ENCODE results near the gene ITPKB. TPM values are rescaled to one million over a fixed set of nuclear protein-coding genes. Genes with fewer than 3 reads are reported as not detected.
"Not testable (repeated sequence)": the region's sequence is repeated elsewhere in the genome, so short reads cannot be mapped to it uniquely, and the experiment has no call there.

Gene ITPKB
- total RNA-seq, 2 experiments from 2014 or later = 30.7 to 30.8 TPM

DNA sequence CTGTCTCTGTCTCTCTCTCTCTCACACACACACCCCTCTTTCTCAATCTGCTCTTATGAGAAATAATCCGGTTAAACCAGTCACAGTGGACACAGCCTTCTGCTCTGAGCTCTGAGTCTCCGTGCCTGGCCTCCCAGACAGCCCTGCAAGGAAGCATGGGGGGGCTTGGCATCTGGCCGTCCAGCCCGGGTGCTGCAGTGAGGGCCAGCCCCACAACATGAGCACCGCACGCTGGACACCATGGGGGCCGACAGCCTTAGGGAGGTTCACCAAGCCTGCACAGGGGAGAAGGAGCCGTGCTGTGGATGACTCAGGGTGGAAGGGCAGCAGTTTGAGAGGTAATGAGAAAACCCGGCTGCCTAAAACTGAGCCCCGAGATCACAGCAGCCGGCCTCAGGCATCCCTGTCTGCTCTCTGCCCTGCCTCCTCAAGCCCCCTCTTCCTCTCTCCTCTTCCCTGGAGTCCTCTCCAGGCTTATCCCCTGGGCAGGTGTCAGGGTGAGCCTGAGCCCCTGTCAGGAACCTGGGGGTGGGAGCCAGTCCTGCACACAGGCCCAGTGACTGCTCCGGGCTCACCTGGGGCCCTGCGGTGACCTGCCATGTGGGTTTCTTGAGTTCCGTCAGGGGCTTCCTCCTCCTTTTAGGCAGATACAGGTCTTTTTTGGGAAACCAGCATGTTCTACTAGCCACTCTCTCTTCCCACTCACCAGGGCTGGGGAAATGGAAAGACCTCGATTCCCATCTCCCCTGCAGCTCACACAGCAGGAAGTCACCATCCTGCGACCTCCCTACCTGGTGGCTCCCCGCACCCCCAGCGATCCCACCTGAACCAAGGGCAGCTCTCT, 92.8 kb downstream of the ITPKB start:
- Mint-ChIP-seq H3K9me3 (no peaks in the 10 kb centered on the region), H3K27ac (peak overlapping the region; percentile 85), H3K36me3 (peaks cover 27% of the 10 kb centered on the region), H3K27me3 (no peaks in the 10 kb centered on the region), H3K4me3 (peak overlapping the region; percentile 40), H3K4me1 (peaks cover 62% of the 10 kb centered on the region)
- DNase-seq = no peak

DNA sequence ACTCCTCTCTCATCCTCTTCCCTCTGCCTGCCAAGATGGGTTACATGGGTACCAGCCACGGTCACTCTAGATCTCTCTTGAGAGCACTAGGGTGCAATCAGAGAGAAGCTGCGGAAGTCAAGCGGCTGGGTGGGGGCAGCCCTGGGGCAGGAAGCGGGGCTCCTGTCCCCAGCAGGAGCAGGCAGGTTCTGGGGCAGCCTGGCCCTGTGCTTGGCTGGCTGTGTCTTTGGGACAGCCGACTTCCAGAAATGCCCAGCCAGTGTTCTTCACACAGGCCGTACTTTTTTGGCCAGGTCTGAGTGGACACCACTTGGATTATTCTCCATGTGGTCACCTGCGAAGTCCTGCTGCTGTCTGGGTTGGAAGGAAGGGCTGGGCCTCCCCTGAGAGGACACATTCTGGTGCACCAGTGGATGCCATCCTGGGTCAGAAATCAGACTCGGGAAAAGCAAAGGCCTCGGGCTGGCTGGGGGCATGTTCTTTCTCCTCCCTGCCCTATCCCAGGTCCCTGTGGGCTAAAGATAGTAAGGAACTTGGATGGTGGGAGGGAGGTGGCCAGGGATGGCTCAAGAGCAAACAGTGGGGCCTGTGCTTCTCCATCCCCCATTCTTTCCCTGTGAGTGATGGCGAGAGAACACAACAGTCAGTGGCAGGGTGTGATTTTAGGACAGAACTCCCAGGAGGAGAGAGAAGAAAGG, 93.7 kb downstream of the ITPKB start:
- peaks cover 28% of the 10 kb centered on the region for H3K36me3 Mint-ChIP-seq
- H3K4me3 Mint-ChIP-seq = no peak overlapping the region
- DNase-seq = no peak

DNA sequence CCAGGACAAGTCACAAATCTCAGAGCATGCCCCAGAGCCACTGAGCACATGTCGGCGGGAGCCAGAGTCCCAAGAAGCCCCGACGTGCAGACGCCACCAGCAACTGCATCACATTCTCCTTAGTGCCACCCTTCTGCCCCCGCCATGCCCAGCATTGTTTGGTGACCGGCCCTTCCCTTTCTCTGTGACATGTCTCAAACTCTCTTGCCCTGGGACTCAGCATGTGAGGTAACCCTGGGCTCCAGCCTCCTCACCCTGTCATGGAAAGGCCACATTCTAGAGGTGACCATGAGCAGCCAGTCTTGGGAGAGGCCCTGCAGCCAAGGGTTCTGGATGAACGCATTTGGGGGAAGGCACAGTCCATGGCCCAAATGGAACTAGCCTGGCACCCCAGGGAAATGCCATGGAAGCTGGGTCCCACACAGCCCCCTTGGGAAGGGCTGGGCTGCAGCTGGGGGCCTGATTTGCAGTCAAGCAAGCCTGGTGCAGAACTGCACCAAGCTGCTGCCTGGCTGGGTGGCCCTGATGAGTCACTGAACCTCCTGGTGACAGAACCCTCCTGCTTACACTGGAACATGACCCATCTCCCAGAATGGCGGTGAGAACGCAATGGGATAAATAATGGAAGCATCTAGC, 94.4 kb downstream of the ITPKB start:
- DNase-seq = no peak
- peaks cover 28% of the 10 kb centered on the region for H3K36me3 Mint-ChIP-seq
- H3K27me3 Mint-ChIP-seq = no peaks in the 10 kb centered on the region
- H3K9me3 Mint-ChIP-seq = no peaks in the 10 kb centered on the region
- peaks cover 62% of the 10 kb centered on the region for H3K4me1 Mint-ChIP-seq
- H3K4me3 Mint-ChIP-seq = peak overlapping the region; percentile 42
- peak overlapping the region; percentile 95 for H3K27ac Mint-ChIP-seq

More for the DNA sequence above, 93.7 kb downstream of the ITPKB start:
- Mint-ChIP-seq H3K27ac (peak overlapping the region; percentile 95), H3K9me3 (no peaks in the 10 kb centered on the region), H3K4me1 (peaks cover 62% of the 10 kb centered on the region), H3K27me3 (no peaks in the 10 kb centered on the region)

DNA sequence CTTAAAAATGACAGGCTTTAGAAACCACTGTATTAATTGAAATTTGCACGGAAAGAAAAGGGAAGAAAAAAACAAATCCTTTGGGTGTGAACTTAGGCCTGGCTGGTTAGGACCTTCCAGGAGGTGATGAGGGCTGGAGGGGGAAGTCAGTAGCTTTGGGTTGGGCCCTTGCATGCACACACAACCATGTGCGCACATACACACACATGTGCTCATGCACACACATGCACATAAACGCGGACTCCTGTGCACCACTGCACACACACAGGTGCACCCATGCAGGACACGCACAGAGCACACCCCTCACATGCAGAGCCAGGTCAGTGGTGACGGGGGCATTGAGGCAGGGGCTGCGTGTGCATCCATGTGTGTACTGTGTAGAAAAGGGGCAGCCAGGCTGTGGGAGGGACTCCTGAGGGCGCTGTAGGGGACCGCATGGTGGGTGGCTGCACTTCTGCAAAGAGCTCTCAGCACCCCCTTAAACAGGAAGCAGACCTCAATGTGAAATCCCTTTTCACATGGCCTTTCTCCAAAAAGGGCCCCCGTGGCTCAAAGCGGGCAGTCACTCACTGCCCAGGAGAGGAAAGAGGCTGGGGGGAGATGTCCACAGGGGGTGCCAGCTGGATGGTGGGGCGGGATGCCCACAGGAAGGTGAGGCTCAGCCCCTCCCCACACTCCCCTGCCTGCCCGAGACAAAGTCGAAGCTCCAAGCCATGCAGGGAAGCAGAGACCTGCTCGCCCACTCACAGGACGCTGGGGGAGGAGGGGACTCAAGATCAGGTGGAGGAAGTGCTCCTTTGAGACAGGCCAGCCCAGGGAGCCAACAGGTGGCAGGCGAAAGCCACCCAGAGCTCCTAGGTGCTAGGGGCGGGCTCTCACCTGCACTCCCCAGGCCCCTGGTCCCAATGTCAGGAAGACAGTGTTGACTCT, 95.2 kb downstream of the ITPKB start:
- H3K27me3 Mint-ChIP-seq = no peaks in the 10 kb centered on the region
- H3K4me3 Mint-ChIP-seq = peak overlapping the region; percentile 57
- H3K27ac Mint-ChIP-seq = peak overlapping the region; percentile 95
- H3K4me1 Mint-ChIP-seq = peaks cover 55% of the 10 kb centered on the region
- no peaks in the 10 kb centered on the region for H3K9me3 Mint-ChIP-seq
- peaks cover 23% of the 10 kb centered on the region for H3K36me3 Mint-ChIP-seq
- DNase-seq = peak; percentile 70

DNA sequence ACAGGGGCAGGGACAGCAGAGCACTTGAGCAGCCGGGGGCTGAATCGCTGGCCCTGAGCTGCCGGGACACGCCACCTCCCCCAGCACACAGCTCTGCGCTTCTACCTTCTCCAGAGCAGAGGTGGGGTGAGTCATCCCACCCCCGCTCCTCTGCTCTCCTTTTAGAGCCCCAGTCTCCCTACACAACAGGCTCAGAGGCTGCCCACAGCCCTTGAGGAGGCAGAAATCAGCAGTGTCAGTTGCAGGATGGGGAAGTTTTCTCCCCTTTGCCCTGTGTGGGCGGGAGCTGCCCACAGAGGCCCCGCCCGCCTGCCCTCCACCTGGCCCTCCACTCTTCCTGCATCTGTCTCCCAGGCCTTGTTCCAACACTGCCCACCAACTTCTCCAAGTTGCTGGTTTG, 95.9 kb downstream of the ITPKB start:
- H3K27me3 Mint-ChIP-seq = no peaks in the 10 kb centered on the region
- peaks cover 19% of the 10 kb centered on the region for H3K36me3 Mint-ChIP-seq
- H3K4me3 Mint-ChIP-seq = peak overlapping the region; percentile 57
- peak; percentile 85 for DNase-seq
- H3K27ac Mint-ChIP-seq = peak overlapping the region; percentile 95
- no peaks in the 10 kb centered on the region for H3K9me3 Mint-ChIP-seq
- H3K4me1 Mint-ChIP-seq = peaks cover 51% of the 10 kb centered on the region

DNA sequence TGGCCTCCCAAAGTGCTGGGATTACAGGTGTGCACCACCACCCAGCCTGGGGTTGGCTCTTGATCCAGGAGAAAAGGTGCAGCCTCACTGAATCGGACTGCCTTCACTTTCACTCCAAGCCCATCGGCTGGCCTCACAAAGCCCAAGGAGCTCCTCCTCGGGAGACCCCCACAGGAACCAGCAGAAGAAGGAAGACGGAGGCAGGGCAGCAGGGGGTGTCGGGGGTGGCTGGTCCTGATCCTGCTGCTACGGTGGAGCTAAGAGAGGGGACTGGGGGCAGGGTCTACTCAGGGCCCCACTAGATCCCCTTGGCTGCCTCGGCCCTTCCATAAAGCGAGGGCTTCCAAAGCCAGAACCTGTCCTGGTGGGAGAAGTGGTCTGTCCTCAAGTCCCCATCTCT, 96.7 kb downstream of the ITPKB start:
- Mint-ChIP-seq H3K27ac (peak overlapping the region; percentile 95), H3K4me1 (peaks cover 48% of the 10 kb centered on the region), H3K9me3 (no peaks in the 10 kb centered on the region), H3K36me3 (peaks cover 17% of the 10 kb centered on the region), H3K27me3 (no peaks in the 10 kb centered on the region), H3K4me3 (no peak overlapping the region)
- DNase-seq = no peak

DNA sequence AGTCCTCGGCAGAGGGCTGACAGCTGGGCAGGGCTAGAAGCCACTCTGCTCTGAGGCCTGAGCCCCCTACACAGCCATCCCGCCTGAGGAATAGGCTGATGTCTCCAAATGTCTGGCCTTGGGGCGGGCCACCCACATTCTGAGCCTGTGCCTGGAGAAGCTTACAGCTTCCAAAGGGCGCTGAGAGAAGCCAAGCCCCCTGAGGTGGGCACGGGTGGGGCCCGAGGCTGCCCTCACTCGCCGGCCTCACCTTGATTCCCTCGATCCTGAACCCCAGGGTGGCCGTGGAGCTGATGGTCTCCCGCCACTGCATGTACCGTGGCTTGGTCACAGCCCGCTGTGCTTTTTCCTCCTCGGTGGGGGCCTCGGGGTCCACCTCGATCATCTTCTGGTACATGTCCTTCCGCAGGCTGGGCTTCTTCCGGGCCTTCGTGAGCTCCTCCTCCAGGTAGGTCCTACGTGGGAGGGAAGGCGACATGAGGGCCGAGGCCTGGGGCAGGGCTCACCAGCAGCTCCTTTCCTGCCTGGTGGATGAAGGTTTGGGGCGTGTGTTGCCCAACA, 97.3 kb downstream of the ITPKB start:
- DNase-seq = no peak
- Mint-ChIP-seq H3K4me1 (peaks cover 43% of the 10 kb centered on the region), H3K27me3 (no peaks in the 10 kb centered on the region), H3K4me3 (no peak overlapping the region), H3K9me3 (no peaks in the 10 kb centered on the region), H3K27ac (no peak overlapping the region), H3K36me3 (peaks cover 14% of the 10 kb centered on the region)

DNA sequence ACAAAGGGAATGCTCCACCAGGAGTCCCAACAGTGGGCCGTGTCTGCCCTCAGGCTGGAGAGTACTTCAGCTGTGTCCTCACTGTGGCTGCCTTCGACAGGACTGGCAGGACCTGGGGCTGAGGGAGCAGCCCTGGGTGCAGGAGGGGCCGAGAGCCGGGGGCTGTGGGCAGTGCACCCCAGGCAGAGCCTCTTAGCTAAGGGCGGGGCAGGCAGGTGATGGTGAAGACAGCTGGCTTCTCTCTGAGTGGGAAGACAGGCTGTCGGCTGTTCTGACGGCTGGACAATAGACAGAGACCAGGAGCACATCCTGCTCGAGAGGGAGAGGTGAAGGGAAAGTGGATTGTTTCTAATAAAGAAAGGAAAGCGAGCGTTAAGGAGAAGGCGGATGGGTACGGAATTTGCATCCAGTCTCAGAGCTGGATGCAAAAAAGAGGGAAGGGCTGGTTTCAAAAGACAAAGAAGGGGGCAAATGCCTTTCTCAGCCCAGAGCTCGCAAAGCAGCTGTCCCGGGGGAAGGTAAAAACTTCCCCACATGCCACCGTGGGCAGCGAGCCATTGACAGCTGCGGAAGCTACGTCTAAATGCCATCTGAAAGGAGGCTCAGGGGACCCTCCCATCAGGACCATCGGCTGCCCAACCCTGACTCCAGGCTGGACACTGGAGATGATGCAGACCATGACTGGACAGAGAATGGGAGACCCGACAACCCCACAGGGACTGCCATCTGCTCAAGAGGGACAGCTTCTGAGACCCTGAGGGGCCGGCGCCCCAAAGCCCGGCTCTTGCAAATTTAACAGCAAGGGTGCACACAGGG, 98.6 kb downstream of the ITPKB start:
- Mint-ChIP-seq H3K36me3 (peaks cover 8% of the 10 kb centered on the region), H3K4me3 (no peak overlapping the region), H3K4me1 (peaks cover 39% of the 10 kb centered on the region), H3K27ac (peak overlapping the region; percentile 58), H3K27me3 (no peaks in the 10 kb centered on the region), H3K9me3 (no peaks in the 10 kb centered on the region)
- DNase-seq = no peak

DNA sequence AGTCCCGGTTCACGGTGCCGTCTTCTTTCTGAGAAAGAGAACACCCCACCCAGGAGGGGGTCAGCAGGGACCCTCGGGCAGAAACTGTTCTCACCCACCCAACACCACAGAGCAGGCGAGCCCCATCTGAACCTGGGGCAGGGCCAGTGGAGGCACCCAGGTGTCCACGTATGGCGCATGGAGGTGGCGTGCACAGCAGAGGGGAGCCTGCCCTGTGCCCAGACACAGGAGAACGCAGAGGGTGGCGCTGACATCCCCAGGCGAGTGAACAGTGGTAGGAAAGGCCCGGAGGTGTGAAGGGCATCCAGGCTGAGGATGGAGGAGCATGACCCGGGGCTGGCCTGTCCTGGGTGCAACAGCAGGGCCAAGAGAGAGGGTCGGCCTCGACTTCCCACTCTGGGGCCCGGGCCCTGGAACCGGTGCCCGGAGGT, 99.4 kb downstream of the ITPKB start:
- Mint-ChIP-seq H3K27ac (no peak overlapping the region), H3K9me3 (no peaks in the 10 kb centered on the region), H3K27me3 (no peaks in the 10 kb centered on the region), H3K4me3 (no peak overlapping the region), H3K4me1 (peaks cover 39% of the 10 kb centered on the region), H3K36me3 (peaks cover 12% of the 10 kb centered on the region)
- DNase-seq = no peak

DNA sequence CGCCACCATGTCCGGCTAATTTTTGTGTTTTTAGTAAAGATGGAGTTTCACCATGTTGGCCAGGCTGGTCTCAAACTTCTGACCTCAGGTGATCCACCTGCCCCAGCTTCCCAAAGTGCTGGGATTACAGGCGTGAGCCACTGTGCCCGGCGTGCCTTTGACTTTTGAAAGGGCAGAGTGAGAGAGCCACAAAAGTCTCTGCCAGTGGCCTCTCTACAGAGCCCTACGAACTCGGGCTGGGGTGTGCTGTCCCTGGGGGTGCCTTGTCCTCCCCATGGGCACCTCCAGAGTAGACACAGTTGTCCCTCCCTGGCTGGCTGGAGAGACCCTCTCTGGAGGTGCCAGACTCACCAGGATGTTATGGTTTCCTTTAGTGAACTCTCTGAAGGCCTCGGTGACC, 99.9 kb downstream of the ITPKB start:
- not testable (repeated sequence) for H3K27me3 Mint-ChIP-seq, H3K27ac Mint-ChIP-seq, DNase-seq, H3K9me3 Mint-ChIP-seq, H3K4me3 Mint-ChIP-seq
- Mint-ChIP-seq H3K36me3 (peaks cover 14% of the 10 kb centered on the region), H3K4me1 (peaks cover 37% of the 10 kb centered on the region)

DNA sequence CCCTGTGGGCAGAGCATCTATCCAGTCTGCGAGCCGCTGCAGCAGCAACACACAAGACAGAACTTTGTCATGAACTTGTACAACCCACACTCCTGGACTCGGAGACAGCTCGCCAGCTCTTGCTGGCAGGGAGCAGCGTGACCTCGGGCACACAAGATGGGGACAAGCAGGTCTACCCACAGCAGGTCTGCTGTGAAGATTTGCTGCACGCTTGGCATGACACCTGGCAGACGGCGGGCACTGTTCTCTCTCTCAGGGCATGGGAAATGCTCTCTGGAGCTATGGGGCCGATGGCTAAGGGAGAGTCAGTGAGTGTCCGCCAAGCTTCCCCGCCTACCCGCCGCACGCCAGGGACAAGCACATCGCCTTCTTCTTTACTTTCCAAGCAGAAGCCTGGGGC, 100.5 kb downstream of the ITPKB start:
- Mint-ChIP-seq H3K4me1 (peaks cover 35% of the 10 kb centered on the region), H3K27me3 (no peaks in the 10 kb centered on the region), H3K36me3 (peaks cover 15% of the 10 kb centered on the region), H3K4me3 (no peak overlapping the region), H3K9me3 (no peaks in the 10 kb centered on the region), H3K27ac (peak overlapping the region; percentile 23)
- no peak for DNase-seq

DNA sequence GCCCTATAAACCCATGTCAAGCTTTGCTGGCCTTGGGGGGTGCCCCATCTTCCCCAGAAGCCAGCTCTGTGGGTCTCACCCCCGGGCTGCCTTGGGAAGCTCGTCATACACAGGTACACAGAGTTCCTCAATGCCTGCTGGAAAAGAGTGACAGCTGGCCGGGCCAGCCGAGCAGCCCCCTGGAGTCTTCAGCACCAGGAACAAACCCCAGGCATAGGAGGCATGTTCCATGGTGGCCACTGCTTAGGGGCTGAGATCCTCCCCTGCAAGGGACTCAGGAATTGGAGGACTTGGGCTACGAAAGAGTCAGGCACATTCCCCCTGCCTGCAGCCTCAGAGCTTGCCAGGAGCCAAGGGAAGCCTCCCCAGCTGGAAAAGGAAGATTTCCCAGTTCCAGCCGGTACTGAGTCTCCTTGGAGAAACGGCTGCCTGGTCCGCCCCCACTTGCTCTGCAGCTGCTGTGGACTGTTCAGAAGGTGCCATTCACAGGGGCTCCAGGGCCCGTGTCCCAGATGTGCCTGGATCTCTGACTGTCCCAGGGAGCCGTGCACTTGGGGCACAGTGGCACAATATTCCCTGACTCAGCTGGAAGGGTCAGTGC, 101.0 kb downstream of the ITPKB start:
- peaks cover 18% of the 10 kb centered on the region for H3K36me3 Mint-ChIP-seq
- H3K4me1 Mint-ChIP-seq = peaks cover 35% of the 10 kb centered on the region
- no peaks in the 10 kb centered on the region for H3K9me3 Mint-ChIP-seq
- H3K4me3 Mint-ChIP-seq = no peak overlapping the region
- peak overlapping the region; percentile 23 for H3K27ac Mint-ChIP-seq
- no peaks in the 10 kb centered on the region for H3K27me3 Mint-ChIP-seq
- DNase-seq = no peak

DNA sequence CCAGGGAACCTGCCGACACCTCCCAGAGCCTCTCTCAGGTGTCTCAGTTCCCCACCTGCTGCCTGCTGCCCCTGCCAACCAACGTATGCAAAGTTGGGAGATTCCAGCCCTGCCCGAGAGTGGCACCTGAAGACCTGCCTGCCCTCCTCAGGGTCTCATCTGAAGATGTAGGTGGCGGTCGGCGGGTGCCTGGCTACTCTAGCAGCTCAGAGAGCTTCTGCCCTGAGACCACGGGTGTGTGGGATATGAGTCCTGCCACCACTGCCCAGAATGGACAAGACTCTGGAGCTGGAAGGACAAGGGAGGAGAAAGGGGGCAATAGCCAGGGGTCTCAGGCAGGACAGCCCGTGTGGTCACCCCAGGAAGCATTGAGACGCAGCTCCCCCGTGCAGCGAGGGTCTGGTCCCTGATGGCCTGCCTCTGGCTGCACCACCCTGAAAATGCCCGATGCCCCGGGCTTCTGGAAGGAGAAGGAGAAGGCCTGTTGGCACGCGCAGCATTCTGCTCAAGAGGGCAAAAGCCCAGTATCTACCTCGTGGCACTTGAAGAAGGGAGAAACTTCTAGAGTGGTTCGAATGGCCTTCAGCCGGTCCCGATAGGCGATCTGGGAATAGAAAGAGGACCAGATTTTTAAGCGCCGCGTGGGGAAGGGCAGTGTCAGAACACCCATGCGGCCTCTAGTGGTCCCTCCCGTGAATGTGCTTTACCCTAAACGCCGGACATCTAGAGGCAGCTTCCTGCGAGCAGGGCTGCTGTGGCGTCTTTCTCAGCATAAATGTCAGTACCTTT, 101.7 kb downstream of the ITPKB start:
- DNase-seq = no peak
- Mint-ChIP-seq H3K4me1 (peaks cover 36% of the 10 kb centered on the region), H3K4me3 (no peak overlapping the region), H3K9me3 (no peaks in the 10 kb centered on the region), H3K36me3 (peaks cover 22% of the 10 kb centered on the region), H3K27me3 (no peaks in the 10 kb centered on the region), H3K27ac (no peak overlapping the region)

Measured in activated naive CD8-positive, alpha-beta T cell treated with anti-CD3 and anti-CD28 coated beads for 36 hours (primary cell).